Fibroblast of the aortic adventitia (primary cell): ENCODE results near the gene DPP6. TPM values are rescaled to one million over a fixed set of nuclear protein-coding genes. Genes with fewer than 3 reads are reported as not detected.

ENCODE experiments used
- DNase-seq: peaks from one replicate; pipeline ENCODE4 v3.0.0-alpha.2; 2010; ENCODE audit warnings: low read depth
- H3K4me3 ChIP-seq: 2 replicates; pipeline ENCODE4 v1.5.1; 2011; ENCODE audit warnings: low read depth, mild to moderate bottlenecking, control low read depth, low read length, moderate library complexity
- total RNA-seq: library from RNA; depleted of rRNA; stranded (reverse); fragments of >200 nt; gene quantifications from 2 replicates; pipeline ENCODE4 v1.2.3, GENCODE V29; 2012; ENCODE audit warnings: low replicate concordance
- TF ChIP-seq, protein P1 (sequence below): IDR thresholded peaks from 2 replicates; pipeline ENCODE4 v1.5.1; 2011; ENCODE audit warnings: mild to moderate bottlenecking, low read length, control low read depth, inconsistent platforms; ENCODE audit not compliant: insufficient read depth

DPP6 gene
- total RNA-seq, 1 donor, result not detected

DNA sequence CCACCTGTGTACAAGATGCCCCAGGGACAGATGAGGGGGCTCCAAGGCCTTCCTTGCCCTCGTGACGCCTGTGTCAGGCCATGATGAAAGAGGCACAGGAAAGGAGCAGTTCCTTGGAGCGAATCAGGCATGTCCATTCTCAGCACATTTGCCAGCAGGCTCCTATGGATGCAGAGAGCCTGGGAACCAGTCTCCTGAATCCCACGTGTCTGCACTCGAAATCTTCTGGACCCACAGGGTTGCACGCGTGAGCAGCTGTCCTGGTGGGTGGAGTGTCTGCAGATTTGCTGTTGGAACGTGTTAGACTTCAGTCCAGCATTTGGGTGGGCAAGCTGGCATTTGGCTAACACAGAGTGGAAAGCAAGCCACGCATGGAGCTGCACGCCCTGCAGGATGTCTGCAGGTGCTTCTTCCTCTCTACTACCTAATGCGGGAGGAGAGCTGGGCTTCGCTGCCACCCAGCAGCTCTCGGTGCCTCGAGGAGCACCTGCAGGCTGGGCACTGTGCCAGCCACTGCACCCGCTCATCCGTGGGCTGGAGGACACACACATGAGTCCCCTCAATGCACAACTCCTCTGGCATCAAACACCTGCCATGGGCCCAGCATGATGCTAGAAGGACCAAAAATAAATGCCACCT is 810.1 kb downstream of the DPP6 start:
- TF ChIP-seq, protein P1, sequence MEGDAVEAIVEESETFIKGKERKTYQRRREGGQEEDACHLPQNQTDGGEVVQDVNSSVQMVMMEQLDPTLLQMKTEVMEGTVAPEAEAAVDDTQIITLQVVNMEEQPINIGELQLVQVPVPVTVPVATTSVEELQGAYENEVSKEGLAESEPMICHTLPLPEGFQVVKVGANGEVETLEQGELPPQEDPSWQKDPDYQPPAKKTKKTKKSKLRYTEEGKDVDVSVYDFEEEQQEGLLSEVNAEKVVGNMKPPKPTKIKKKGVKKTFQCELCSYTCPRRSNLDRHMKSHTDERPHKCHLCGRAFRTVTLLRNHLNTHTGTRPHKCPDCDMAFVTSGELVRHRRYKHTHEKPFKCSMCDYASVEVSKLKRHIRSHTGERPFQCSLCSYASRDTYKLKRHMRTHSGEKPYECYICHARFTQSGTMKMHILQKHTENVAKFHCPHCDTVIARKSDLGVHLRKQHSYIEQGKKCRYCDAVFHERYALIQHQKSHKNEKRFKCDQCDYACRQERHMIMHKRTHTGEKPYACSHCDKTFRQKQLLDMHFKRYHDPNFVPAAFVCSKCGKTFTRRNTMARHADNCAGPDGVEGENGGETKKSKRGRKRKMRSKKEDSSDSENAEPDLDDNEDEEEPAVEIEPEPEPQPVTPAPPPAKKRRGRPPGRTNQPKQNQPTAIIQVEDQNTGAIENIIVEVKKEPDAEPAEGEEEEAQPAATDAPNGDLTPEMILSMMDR, result no peak
- no peak for DNase-seq

GRCh38 chr7:154863766-154864522 is 811.7 kb downstream of the DPP6 start:
- TF ChIP-seq, protein P1, result no peak
- no peak for DNase-seq
- no peak overlapping the region for H3K4me3 ChIP-seq

More for the DNA sequence above, 810.1 kb downstream of the DPP6 start:
- no peak overlapping the region for H3K4me3 ChIP-seq

DNA sequence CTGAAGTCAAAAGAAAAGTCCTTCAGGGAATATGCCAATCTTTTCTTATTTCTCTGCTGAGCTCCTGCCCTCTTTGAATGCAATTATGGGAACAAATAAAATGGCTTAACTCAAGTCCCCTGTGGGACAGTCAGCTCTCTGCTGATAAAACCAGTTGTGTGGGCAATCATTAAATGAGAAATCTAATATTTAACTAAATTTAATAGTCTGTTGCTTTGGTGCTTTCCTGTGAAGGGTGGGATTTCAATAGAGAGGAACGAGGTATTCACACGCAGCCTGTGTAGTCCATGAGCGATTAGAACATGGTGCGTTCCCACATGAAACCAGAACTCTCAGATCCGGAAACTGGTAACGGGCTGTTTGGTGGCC is 812.3 kb downstream of the DPP6 start:
- no peak for DNase-seq
- TF ChIP-seq, protein P1, result no peak
- no peak overlapping the region for H3K4me3 ChIP-seq

- H3K4me3 ChIP-seq, result no peak overlapping the region
- no peak for DNase-seq
- TF ChIP-seq, protein P1, result no peak
These were observed 813.9 kb downstream of the DPP6 start for GRCh38 chr7:154865984-154866685.

DNA sequence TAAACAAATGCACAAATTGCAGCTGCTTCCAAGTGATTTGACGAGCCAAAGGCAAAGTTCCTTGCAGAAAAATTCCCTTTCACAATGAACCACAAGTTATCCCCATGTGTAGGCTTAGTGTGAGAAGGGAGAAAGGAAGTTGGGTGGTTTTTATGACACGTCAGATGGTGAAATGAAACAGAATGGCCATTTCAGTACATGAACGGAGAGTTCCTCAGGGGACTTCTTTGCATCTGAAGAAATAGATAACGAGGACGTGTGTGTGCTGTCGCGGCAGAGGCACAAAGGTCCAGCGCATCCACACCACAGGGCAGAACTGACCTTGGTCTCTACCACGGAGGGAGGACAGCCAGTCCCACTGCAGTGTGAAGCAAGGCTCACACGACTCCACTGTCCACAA is 814.9 kb downstream of the DPP6 start:
- no peak for DNase-seq
- no peak overlapping the region for H3K4me3 ChIP-seq
- TF ChIP-seq, protein P1, result no peak

GRCh38 chr7:154868921-154869320 is 816.7 kb downstream of the DPP6 start:
- no peak for DNase-seq
- H3K4me3 ChIP-seq, result no peak overlapping the region
- TF ChIP-seq, protein P1, result no peak
